GM21737 (cell line): Measurements from ENCODE around the gene FTCDNL1.

ENCODE experiments used
- ATAC-seq: cut with Tn5 transposase; IDR thresholded peaks from one replicate; pipeline ENCODE4 v1.9.1; 2021; ENCODE audit warnings: mild to moderate bottlenecking, moderate library complexity; ENCODE audit not compliant: unreplicated experiment

The FTCDNL1 gene

DNA sequence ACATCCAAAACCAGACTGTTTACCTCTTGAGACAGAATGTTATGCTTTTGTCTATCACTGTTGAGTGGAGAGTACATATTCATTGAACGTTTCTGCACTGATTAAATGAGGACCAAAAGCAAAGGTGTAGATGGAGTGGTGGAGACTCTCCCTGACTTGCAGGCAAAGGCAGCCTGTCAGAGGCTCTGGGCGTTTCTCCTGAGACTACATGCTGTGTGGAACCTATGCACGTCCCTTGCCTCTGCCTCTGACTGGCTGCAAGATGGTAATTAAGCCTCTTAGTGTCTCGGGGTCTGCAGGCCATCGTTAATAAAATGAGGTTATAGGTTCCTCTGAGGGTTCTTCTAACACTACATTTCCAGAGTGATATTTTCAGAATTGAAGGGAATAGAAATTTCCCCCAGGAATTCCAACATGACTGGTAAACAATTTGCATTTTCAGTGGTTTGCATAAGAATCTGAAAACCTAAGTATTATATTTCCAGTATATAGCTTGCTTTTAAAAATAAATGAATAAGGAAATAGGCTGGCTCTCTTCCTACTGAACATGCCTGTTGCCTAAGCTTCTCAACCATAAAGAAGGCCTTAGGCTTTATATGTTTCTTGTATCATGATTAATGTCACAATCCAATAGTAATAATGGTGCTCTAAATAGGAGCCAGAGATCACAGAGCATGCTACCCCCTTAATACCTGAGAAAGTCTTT lies 107.4 kb downstream of the FTCDNL1 start:
- ATAC-seq = no peak

DNA sequence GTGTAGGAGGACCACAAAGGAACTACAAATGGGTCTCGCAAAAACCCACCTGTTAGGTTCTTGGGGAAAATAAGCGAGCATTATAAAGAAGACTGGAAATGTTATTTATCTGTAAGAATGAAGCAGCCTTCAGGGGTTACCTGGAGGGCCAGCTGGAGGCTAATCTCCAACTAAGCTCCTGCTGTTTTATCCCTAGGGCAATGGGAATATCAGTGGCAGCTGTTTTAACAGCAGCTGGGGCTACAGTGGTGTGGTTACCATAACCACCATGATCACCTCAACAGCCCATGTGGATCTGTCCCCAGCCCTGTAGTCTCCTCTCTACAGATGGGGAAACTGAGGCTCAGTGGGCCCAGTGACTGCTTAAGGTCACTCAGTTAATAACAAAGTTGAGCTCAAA lies 108.1 kb downstream of the FTCDNL1 start:
- no peak for ATAC-seq

DNA sequence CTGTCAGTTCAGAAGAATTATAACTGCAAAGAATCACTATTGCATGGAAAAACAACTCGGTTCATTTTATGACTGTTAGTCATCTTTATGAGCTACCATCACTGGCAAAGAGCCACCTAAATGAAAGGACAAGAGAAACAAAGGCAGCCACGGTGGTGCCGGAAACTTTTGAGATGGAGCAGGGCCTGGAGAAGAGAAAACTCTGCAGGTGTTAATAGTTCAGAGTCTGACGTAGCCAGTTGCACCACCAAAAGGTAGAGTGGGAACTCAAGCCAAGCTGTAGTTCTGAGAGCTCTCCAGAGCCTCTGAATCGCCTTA lies 110.9 kb downstream of the FTCDNL1 start:
- no peak for ATAC-seq

DNA sequence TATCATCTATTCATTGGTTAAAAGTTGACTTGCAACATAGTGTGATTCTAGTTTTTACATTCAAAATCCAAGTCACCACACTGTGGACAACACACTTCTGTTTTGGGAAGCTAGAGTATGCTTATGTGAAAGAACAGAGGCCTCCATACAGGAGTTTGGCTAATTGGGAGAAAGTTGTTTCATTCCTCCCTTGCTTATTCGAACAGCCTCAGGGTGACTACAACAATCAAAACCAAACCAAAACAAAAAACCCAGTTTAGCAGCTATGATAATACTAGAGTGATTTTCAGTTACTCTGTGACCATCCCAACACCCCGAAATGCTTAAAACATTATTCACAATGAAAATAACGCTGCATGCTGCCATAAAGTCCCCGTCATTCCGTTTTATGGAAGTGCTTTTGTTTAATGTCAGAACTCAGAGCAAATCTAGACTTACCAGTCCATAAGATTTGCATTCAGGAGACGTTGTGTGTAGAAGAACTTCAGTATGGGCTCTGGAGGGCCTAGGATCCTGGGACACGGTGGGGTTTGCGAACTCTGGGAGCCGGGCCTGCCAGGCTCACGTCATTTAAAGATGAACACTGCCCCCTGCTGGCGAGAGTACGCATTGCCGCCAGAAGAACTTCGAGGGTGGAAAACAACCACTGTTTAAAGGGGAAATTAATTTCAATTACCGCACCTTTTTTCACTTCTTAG lies 111.4 kb downstream of the FTCDNL1 start:
- peak; percentile 57 for ATAC-seq

DNA sequence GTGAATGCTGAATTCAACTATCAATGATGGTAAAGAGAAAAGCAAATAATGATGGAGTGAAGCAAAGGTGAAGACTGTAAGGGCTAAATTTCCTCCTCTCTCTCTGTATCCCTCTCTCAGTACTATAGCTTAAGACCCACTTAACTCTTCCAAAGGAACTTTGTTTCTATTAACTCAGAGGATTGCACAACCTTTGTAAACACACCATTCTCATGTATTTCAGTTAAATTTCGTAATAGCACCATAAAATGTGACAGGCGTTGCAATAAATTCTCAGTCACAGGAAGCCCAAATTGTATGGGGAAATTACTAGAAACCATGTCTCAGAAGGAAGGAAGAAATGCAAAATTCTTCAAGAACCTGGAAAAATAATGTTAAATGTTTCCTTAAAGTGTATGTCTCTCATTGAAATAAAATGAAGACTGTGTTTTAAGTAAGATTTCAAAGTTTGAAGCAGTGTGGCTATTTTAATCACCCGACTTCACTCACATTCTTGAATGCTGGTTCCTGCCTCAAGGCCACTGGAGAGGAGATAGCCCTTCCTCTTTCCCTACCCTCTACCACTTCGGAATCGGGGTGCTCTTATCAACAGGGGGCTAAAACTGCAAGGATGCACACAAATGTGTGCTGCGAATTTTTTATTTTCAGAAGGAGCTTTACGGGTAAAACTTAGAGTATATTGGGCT lies 112.1 kb downstream of the FTCDNL1 start:
- no peak for ATAC-seq

DNA sequence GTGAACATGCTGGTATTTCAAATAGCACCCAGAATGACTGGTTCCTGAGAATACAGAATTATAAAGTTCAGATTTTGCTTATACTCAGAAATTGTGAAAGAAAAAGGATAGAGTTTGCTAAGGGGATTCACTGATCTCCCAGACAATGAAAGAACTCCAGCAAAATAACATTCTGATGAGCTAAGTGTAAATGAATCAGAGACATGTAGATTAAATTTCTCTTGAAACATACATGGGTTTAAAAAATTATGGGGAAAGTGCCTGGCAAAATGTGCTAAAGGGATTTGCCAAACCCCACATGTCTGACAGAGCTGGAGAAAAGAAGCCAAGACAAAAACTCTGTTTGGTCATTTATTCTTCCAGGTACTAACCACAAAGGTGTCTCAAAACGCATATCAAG lies 116.3 kb downstream of the FTCDNL1 start:
- ATAC-seq = no peak

DNA sequence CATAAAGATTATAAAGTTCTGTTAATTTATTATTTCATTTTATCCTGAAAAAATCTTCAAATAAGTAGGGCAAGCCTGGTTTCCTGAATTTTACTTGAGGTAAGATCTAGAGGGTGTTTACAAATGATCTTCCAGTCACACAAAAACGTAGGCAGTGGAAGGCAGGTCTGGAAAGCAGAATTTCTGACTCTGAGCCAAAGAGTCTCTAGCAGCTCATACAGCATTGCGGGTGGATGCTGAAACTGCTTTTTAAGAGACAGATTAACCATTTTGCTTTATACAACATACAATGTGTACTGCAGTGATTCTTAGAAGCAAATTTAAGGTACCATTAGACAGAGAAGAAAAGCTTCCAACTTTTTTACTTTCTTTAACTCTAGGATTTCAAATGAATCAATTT lies 117.0 kb downstream of the FTCDNL1 start:
- no peak for ATAC-seq

DNA sequence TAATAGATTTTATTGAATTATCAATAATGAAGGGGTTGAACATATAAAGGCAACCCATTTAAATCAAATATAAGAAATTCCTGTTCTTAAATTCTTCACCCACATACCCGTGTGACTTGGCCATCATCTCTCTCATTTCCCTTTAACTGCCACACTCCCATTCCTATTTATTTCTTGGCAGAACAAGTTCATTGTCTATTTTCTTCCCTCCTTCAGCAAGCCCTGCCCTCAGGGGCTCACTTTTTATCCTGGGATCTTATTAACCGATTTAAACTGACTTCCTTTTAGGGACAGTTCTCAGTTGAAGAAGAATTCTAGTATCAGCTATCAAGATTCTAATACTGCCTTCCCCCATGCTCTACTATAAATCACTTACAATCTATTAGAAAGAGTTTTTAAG lies 123.2 kb downstream of the FTCDNL1 start:
- no peak for ATAC-seq

DNA sequence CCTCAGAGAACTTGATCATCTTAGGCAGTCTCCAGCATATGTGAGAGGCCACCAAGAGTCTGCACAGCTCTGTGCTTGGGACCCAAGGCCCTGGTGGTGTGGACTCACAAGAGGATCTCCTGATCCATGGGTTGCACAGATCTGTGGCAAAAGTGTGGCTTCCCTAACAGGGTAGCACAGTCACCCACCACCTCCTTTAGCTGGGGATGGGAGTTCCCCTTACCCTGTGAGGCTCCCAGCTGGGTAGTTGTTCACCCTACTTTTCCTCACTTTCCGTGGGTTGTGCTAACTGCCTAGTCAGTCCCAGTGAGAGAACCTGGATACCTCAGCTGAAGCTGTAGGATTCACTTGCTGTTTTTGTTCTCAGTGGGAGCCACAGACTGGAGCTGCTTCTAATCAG lies 123.7 kb downstream of the FTCDNL1 start:
- ATAC-seq = no peak

DNA sequence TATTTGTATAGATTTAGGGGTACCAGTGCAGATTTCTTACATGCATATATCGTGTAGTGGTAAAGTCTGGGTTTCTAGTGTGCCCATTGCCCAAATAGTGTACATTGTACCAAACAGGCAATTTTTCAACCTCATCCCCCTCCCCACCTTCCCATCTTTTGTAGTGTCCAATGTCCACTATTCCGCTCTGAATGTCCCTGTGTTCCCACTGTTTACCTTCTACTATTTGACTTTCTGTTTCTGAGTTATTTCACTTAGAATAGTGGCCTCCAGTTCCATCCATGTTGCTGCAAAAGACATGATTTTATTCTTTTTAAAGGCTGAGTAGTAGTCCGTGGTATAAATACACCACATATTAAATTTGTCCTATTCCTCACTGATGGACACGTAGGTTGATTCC lies 132.9 kb downstream of the FTCDNL1 start:
- ATAC-seq = no peak

DNA sequence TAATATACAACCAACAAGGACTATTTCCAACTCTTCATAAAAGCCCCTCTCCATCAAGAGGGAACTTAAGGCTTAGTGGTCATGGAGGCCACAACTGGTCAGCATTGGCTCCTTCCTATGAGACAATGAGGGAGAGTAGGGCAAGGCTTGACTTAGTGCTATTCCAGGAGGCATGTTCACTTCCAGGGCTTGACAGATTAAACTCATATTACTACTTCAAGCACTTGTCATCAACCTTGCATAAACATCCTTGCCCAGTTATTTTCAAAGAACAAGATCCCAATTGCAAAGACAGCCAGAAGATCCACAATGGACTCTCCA lies 133.4 kb downstream of the FTCDNL1 start:
- ATAC-seq = no peak

DNA sequence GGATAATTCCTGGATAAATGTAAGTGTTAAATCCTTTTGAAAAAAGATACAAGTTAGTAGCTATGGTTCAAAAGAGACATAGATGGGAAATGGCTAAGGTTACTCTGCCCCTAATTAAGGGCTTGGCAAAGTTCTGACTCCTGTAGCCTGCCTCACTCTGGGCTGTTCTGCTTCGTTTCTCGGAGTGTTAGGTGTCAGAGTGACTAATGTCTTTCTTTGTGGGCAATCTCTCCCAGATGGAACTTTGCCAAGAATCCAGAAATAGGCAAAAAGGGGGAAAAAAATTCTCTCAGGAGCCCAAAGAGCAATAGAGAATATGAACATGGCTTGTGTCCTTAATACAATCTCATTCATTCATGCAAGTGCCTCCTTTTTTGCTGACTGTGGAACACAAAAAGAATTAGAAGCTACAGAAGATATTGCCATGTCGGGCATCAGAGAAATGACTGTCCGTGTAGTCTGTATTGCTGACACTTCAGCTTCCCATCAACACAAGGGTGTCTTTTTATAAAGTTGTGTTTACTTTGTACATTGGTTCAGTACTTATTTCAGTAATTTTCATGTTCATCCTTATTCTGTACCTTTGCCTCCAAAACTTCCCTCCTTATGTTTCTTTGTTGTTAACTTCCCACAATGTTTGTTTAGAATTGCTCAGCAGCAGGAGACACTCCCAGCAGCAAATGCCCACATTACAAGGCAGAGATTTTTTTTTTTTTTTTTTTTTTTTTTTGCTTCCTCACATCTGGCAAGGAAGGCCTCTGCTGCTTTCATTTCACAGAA lies 134.0 kb downstream of the FTCDNL1 start:
- no peak for ATAC-seq

DNA sequence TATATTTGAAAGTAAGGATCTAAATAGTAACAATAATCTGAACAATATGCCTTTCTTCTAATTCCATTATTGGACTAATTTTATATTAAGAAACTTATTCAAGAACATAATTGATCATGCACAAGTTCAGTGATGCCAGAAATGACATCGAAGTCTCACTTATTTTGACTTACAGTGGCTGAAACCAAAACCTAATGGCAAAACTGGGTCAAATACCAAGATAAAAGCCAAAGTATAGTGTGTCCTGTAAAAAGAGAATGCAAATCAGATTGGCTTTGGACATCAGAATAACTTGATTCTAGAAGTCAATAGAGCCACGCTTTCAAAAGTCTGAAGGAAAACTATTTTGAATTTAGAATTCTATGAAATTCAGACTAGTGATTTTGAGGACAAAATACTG lies 137.2 kb downstream of the FTCDNL1 start:
- no peak for ATAC-seq

DNA sequence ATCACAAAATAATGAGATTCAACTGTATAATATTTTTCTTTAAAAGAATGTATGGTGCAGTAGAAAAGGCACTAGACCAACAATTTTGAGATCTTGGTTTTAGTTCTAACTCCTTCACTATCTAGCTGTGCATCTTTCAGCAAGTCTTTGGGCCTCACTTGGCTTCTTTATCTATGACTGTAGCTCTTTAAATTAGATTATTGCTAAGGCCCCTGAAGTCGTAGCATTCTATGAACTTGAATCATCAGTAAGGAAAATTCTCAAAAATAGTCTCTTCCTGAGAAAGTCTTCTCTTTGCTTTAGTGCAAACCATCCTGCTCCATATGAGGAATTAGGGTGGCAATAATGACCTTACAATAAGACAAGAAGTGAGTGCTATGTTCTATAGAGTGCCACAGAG lies 140.4 kb downstream of the FTCDNL1 start:
- no peak for ATAC-seq
